Epithelial cell of umbilical artery (primary cell): ENCODE data around the gene RPN2. TPM values are rescaled to one million over a fixed set of nuclear protein-coding genes. Genes with fewer than 3 reads are reported as not detected.

Source experiments
- total RNA-seq: library from RNA; depleted of rRNA; stranded (reverse); fragments of >200 nt; gene quantifications from 2 replicates; pipeline ENCODE4 v1.2.3, GENCODE V29; 2014

The RPN2 gene
- 229 and 233 TPM in 2 replicates for total RNA-seq

GRCh38 chr20:37178839-37179682 is at the start of gene RPN2, which contains the start of gene MROH8:
TSS of gene RPN2 (plus strand) at chr20:37179330. CDS start at chr20:37179357, 27 bp downstream.
TSS of gene MROH8 (minus strand) at chr20:37179548.

GRCh38 chr20:37261714-37262113 is 82.6 kb downstream of the RPN2 start, which contains the start of gene GHRH:
TSS of gene GHRH (minus strand) at chr20:37261814. CDS start at chr20:37256889, 4,925 bp downstream.

Other genes with a start within 250 kb of the RPN2 start
- 26.0 and 193 TPM in 2 replicates for gene SAMHD1, start 227.6 kb upstream of the RPN2 start, total RNA-seq
- 10.4 and 20.8 TPM in 2 replicates for gene RBL1, start 83.3 kb upstream of the RPN2 start, total RNA-seq
- 0.15 and 0.65 TPM in 2 replicates for gene MROH8, start 218 bp downstream of the RPN2 start, total RNA-seq
- gene GHRH, start 82.5 kb downstream of the RPN2 start, total RNA-seq = not detected in 2 replicates
- gene MANBAL, start 110.3 kb downstream of the RPN2 start, total RNA-seq = 11.1 and 16.6 TPM in 2 replicates
- 9.7 and 13.1 TPM in 2 replicates for gene SRC, start 166.8 kb downstream of the RPN2 start, total RNA-seq